SK-N-SH (cell line): ENCODE results near the gene ZDHHC7. TPM values are rescaled to one million over a fixed set of nuclear protein-coding genes. Genes with fewer than 3 reads are reported as not detected.

Source experiments
- CTCF ChIA-PET: fragments of 300-600, 350-600 bp; formaldehyde crosslinking; extraction: SDS; loops from one replicate; lab custom pipeline; 2021; lab: Yijun Ruan, JAX
- POLR2A ChIA-PET: fragments of 350-600 bp; sonication (Branson Sonifier 250); formaldehyde crosslinking; extraction: SDS; loops from one replicate; lab custom pipeline; 2020; ENCODE audit warnings: antibody characterized with exemption, inconsistent platforms; lab: Yijun Ruan, JAX
- DNase-seq: peaks from one replicate; pipeline ENCODE4 v3.0.0; 2012
- H2AFZ ChIP-seq: fragments of 200-600 bp; sonication (generic); 2 replicates; pipeline ENCODE4 v1.8.1; 2016; ENCODE audit warnings: antibody characterized with exemption, mild to moderate bottlenecking, low read depth
- H3F3A ChIP-seq: fragments of 200-600 bp; sonication (generic); replicated peaks from 2 replicates; pipeline ENCODE3; 2016; ENCODE audit warnings: antibody characterized with exemption, mild to moderate bottlenecking; ENCODE audit not compliant: insufficient read depth
- H3K27ac ChIP-seq, 2 experiments: fragments of 200-500 bp in 1 of 2; fragments of 200-600 bp in 1 of 2; sonication (Bioruptor generic) in 1 of 2; sonication (generic), shearing (Covaris generic) in 1 of 2; 2 replicates each; pipeline versions ENCODE4 v1.5.1 to v1.6.1; 2014 to 2016; ENCODE audit warnings: low read depth in 2 of 2, inconsistent platforms in 1 of 2, low read length in 1 of 2, mild to moderate bottlenecking in 1 of 2, mixed read lengths in 1 of 2
- H3K27me3 ChIP-seq: fragments of 200-600 bp; sonication (generic), shearing (Covaris generic); 2 replicates; pipeline ENCODE4 v1.6.1; 2016; ENCODE audit warnings: mixed run types; ENCODE audit not compliant: insufficient read depth
- H3K36me3 ChIP-seq, 2 experiments: fragments of 200-500 bp in 1 of 2; fragments of 200-600 bp in 1 of 2; sonication (Bioruptor generic) in 1 of 2; sonication (generic) in 1 of 2; replicated peaks in 1 of 2; 2 replicates each; pipeline versions ENCODE3 to v1.5.1; 2014 to 2016; ENCODE audit warnings: low read length in 1 of 2, mild to moderate bottlenecking in 1 of 2; ENCODE audit not compliant: insufficient read depth in 2 of 2, control insufficient read depth in 1 of 2
- H3K4me1 ChIP-seq, 2 experiments: fragments of 200-500 bp in 1 of 2; fragments of 200-600 bp in 1 of 2; sonication (Bioruptor generic) in 1 of 2; sonication (generic), shearing (Covaris generic) in 1 of 2; 2 replicates each; pipeline versions ENCODE4 v1.5.1 to v1.6.1; 2014 to 2016; ENCODE audit warnings: low read depth in 1 of 2, low read length in 1 of 2, mixed run types in 1 of 2; ENCODE audit not compliant: insufficient read depth in 2 of 2, control insufficient read depth in 1 of 2
- H3K4me2 ChIP-seq: fragments of 200-600 bp; sonication (generic), shearing (Covaris generic); 2 replicates; pipeline ENCODE4 v1.6.1; 2017; ENCODE audit warnings: mixed run types
- H3K4me3 ChIP-seq, 2 experiments: fragments of 200-500 bp in 1 of 2; fragments of 200-600 bp in 1 of 2; sonication (Bioruptor generic) in 1 of 2; sonication (generic), shearing (Covaris generic) in 1 of 2; 2 replicates each; pipeline versions ENCODE4 v1.5.1 to v1.8.1; 2014 to 2016; ENCODE audit warnings: low read depth in 2 of 2, inconsistent platforms in 1 of 2, low read length in 1 of 2, mild to moderate bottlenecking in 1 of 2, mixed read lengths in 1 of 2, moderate library complexity in 1 of 2
- H3K79me2 ChIP-seq: fragments of 200-600 bp; sonication (generic); 2 replicates; pipeline ENCODE4 v1.8.1; 2017; ENCODE audit warnings: mild to moderate bottlenecking; ENCODE audit not compliant: insufficient read depth
- H3K9ac ChIP-seq: fragments of 200-600 bp; sonication (generic); 2 replicates; pipeline ENCODE4 v1.6.1; 2017; ENCODE audit warnings: mixed run types
- H3K9me2 ChIP-seq: fragments of 200-600 bp; sonication (generic); 2 replicates; pipeline ENCODE4 v1.6.1; 2017; ENCODE audit warnings: mixed run types
- H3K9me3 ChIP-seq: fragments of 200-600 bp; sonication (generic); 2 replicates; pipeline ENCODE4 v1.6.1; 2017; ENCODE audit warnings: mixed run types, mild to moderate bottlenecking, moderate library complexity
- H4K20me1 ChIP-seq: fragments of 200-600 bp; sonication (generic); 2 replicates; pipeline ENCODE4 v1.6.1; 2017; ENCODE audit warnings: mild to moderate bottlenecking, mixed run types; ENCODE audit not compliant: insufficient read depth
- ELF1 ChIP-seq: IDR thresholded peaks from 2 replicates; pipeline ENCODE4 v1.4.0; 2012
- EP300 ChIP-seq, 2 experiments: IDR thresholded peaks; 2 replicates each; pipeline versions ENCODE4 v1.4.0 to v1.6.1; 2012; ENCODE audit warnings: borderline replicate concordance in 1 of 2, low read depth in 1 of 2, low read length in 1 of 2
- FOSL2 ChIP-seq: IDR thresholded peaks from 2 replicates; pipeline ENCODE4 v1.4.0; 2012; ENCODE audit warnings: low read depth, mild to moderate bottlenecking, moderate library complexity, borderline replicate concordance
- FOXJ3 ChIP-seq: sonication (generic); formaldehyde crosslinking; IDR thresholded peaks from 2 replicates; pipeline ENCODE4 v1.5.1; 2020; ENCODE audit warnings: mild to moderate bottlenecking, missing genetic modification reagents
- GABPA ChIP-seq: IDR thresholded peaks from 2 replicates; pipeline ENCODE4 v1.4.0; 2012; ENCODE audit warnings: low read depth, mild to moderate bottlenecking
- GATA2 ChIP-seq: sonication (generic); formaldehyde crosslinking; IDR thresholded peaks from 2 replicates; pipeline ENCODE4 v1.5.0; 2020; ENCODE audit warnings: mild to moderate bottlenecking, missing genetic modification reagents
- IRF3 ChIP-seq: fragments of 150-350 bp; IDR thresholded peaks from 2 replicates; pipeline ENCODE4 v1.6.1; 2016; ENCODE audit warnings: mild to moderate bottlenecking, low read depth, low read length
- JUND ChIP-seq: IDR thresholded peaks from 2 replicates; pipeline ENCODE4 v1.4.0; 2012
- NFIC ChIP-seq: IDR thresholded peaks from 2 replicates; pipeline ENCODE4 v1.4.0; 2012; ENCODE audit warnings: borderline replicate concordance
- NRF1 ChIP-seq: IDR thresholded peaks from 2 replicates; pipeline ENCODE4 v1.6.1; 2012; ENCODE audit warnings: low read depth, mild to moderate bottlenecking, low read length
- PBX3 ChIP-seq: IDR thresholded peaks from 2 replicates; pipeline ENCODE4; 2012
- RAD21 ChIP-seq: IDR thresholded peaks from 2 replicates; pipeline ENCODE4 v1.6.1; 2012; ENCODE audit warnings: mild to moderate bottlenecking, low read length
- RFX5 ChIP-seq: IDR thresholded peaks from 2 replicates; pipeline ENCODE4 v1.6.1; 2012; ENCODE audit warnings: mild to moderate bottlenecking, improper control_type of control experiment, low read length
- RXRA ChIP-seq: IDR thresholded peaks from 2 replicates; pipeline ENCODE4 v1.4.0; 2012; ENCODE audit warnings: low read depth, mild to moderate bottlenecking, borderline replicate concordance
- SMC3 ChIP-seq: IDR thresholded peaks from 2 replicates; pipeline ENCODE4 v1.6.1; 2012; ENCODE audit warnings: low read depth, low read length, improper control_type of control experiment
- TAF1 ChIP-seq: IDR thresholded peaks from 2 replicates; pipeline ENCODE4 v1.6.1; 2012; ENCODE audit warnings: low read depth, mild to moderate bottlenecking, low read length, moderate library complexity, borderline replicate concordance
- YY1 ChIP-seq: IDR thresholded peaks from 2 replicates; pipeline ENCODE4 v1.4.0; 2012; ENCODE audit warnings: low read depth, mild to moderate bottlenecking
- ZBTB33 ChIP-seq: IDR thresholded peaks from 2 replicates; pipeline ENCODE4 v1.4.0; 2012; ENCODE audit warnings: low read depth, borderline replicate concordance
- WGBS: methylation state at CpG from one replicate; pipeline ENCODE4 v1.1.6; 2017; ENCODE audit warnings: low lambda C conversion rate; 5-methylcytosine and 5-hydroxymethylcytosine counted together
- polyA plus RNA-seq, 3 experiments: library from polyadenylated mRNA; depleted of rRNA; stranded (reverse); fragments of >200 nt; gene quantifications; 2 replicates each; pipeline ENCODE4 v1.2.3, GENCODE V29; 2012

ZDHHC7 gene
- polyA plus RNA-seq, 1 of the 3 experiments (the other 2 are of a cell fraction), result 114 TPM

GRCh38 chr16:85031451-85031850 lies 20.1 kb upstream of the ZDHHC7 start:
- no peaks in the 10 kb centered on the region for H3K27me3 ChIP-seq
- ChIA-PET CTCF (interaction anchor here (0.9 to 1.1 kb wide), 2 partner anchors 55 to 60 kb away, joined by 3 to 4 read pairs; no protein-coding TSS in a partner anchor), POLR2A (no interaction called here)
- H3K4me3 ChIP-seq, result no peak overlapping the region
- H3K9me3 ChIP-seq, result no peaks in the 10 kb centered on the region
- H2AFZ ChIP-seq, result no peak overlapping the region
- H3K9ac ChIP-seq, result no peak overlapping the region
- H3K36me3 ChIP-seq, result no peaks in the 10 kb centered on the region
- H3K9me2 ChIP-seq, result no peaks in the 10 kb centered on the region
- H3K4me2 ChIP-seq, result no peak overlapping the region
- no peak overlapping the region for H3K27ac ChIP-seq
- H3F3A ChIP-seq, result peaks cover 29% of the 10 kb centered on the region
- H4K20me1 ChIP-seq, result no peaks in the 10 kb centered on the region
- no peak for DNase-seq
- 91% methylated on average over 5 of the region's 5 CpGs for WGBS
- TF ChIP-seq ELF1 (no peak), RFX5 (no peak), EP300 (IDR thresholded peaks at IDR 0.05; ENCODE audit: borderline replicate concordance in 1 of 2, low read depth in 1 of 2, low read length in 1 of 2) (no peak), YY1 (no peak), JUND (no peak), NRF1 (no peak), ZBTB33 (no peak), FOXJ3 (no peak), GATA2 (no peak), TAF1 (no peak), IRF3 (no peak), RXRA (no peak)
- peaks cover 15 to 20% of the 10 kb centered on the region in 2 experiments for H3K4me1 ChIP-seq
- peaks cover 7% of the 10 kb centered on the region; the same call in 1 of the 2 replicates for H3K79me2 ChIP-seq

- no peak overlapping the region for H2AFZ ChIP-seq
- no peaks in the 10 kb centered on the region for H3K9me3 ChIP-seq
- POLR2A ChIA-PET, result no interaction called here
- H3K4me3 ChIP-seq, result peak overlapping the region in 1 of 2 experiments; percentile 78; a peak in 1 of 4 replicates
- H3K4me2 ChIP-seq, result peak overlapping the region; percentile 97
- peak overlapping the region in 1 of 2 experiments; percentile 84; a peak in 1 of 4 replicates for H3K27ac ChIP-seq
- H3K4me1 ChIP-seq, result peaks cover 15 to 20% of the 10 kb centered on the region in 2 experiments
- H3K9ac ChIP-seq, result 0 out of 2 replicates have a peak overlapping the region, but pooled peaks have one; percentile 85
- peaks cover 7% of the 10 kb centered on the region; the same call in 1 of the 2 replicates for H3K79me2 ChIP-seq
- no peak for TF ChIP-seq FOXJ3
- no peak for TF ChIP-seq GABPA
- no peak for TF ChIP-seq NFIC
- TF ChIP-seq IRF3, result no peak
- TF ChIP-seq PBX3, result no peak
- no peak for TF ChIP-seq GATA2
- no peak for TF ChIP-seq JUND
- no peak for TF ChIP-seq SMC3
- TF ChIP-seq FOSL2, result no peak
- TF ChIP-seq RAD21, result no peak
- no peaks in the 10 kb centered on the region for H4K20me1 ChIP-seq
- H3F3A ChIP-seq, result peaks cover 23% of the 10 kb centered on the region
- DNase-seq, result no peak
- CTCF ChIA-PET, result interaction anchor here (1.1 to 1.8 kb wide), 2 partner anchors 10 to 57 kb away, joined by 4 read pairs; no protein-coding TSS in a partner anchor
- no peaks in the 10 kb centered on the region for H3K36me3 ChIP-seq
- 73% methylated on average over 13 of the region's 16 CpGs for WGBS
- no peaks in the 10 kb centered on the region for H3K27me3 ChIP-seq
- no peaks in the 10 kb centered on the region for H3K9me2 ChIP-seq
These were observed 18.7 kb upstream of the ZDHHC7 start for GRCh38 chr16:85029981-85030401.
